Hepatocyte (in vitro differentiated cells): Measurements from ENCODE around the gene ANKRD12. TPM values are rescaled to one million over a fixed set of nuclear protein-coding genes. Genes with fewer than 3 reads are reported as not detected.

Experiments
- DNase-seq: peaks from one replicate; pipeline ENCODE4 v3.0.0-alpha.2; 2016; ENCODE audit warnings: low spot score
- H2AFZ ChIP-seq: fragments of 200-600 bp; sonication (generic); 2 replicates; pipeline ENCODE4 v1.6.0; 2016; ENCODE audit warnings: antibody characterized with exemption, mild to moderate bottlenecking
- H3K27ac ChIP-seq: fragments of 200-600 bp; sonication (generic); 2 replicates; pipeline ENCODE4 v1.5.1; 2016; ENCODE audit warnings: mild to moderate bottlenecking
- H3K27me3 ChIP-seq: fragments of 200-600 bp; sonication (generic); 2 replicates; pipeline ENCODE4 v1.6.1; 2016
- H3K36me3 ChIP-seq: fragments of 200-600 bp; sonication (generic); replicated peaks from 2 replicates; pipeline ENCODE4 v1.5.1; 2016; ENCODE audit warnings: low read depth; ENCODE audit not compliant: insufficient read depth
- H3K4me1 ChIP-seq: fragments of 200-600 bp; sonication (generic); 2 replicates; pipeline ENCODE4 v1.5.1; 2016; ENCODE audit warnings: mild to moderate bottlenecking, moderate library complexity; ENCODE audit not compliant: insufficient read depth
- H3K4me2 ChIP-seq: fragments of 200-600 bp; sonication (generic); 2 replicates; pipeline ENCODE4 v1.6.0; 2016
- H3K4me3 ChIP-seq: fragments of 200-600 bp; sonication (generic); 2 replicates; pipeline ENCODE4 v1.5.1; 2016; ENCODE audit warnings: mild to moderate bottlenecking
- H3K79me2 ChIP-seq: fragments of 200-600 bp; sonication (generic); 2 replicates; pipeline ENCODE4 v1.6.0; 2017; ENCODE audit warnings: mild to moderate bottlenecking
- H3K9me2 ChIP-seq: fragments of 200-600 bp; sonication (generic); replicated peaks from 2 replicates; pipeline ENCODE4 v1.6.0; 2017; ENCODE audit warnings: mild to moderate bottlenecking; ENCODE audit not compliant: insufficient read depth
- H3K9me3 ChIP-seq: fragments of 200-600 bp; sonication (generic); 2 replicates; pipeline ENCODE4 v1.5.1; 2016; ENCODE audit warnings: low read depth, mild to moderate bottlenecking
- H4K20me1 ChIP-seq: fragments of 200-600 bp; sonication (generic); 2 replicates; pipeline ENCODE4 v1.6.0; 2016; ENCODE audit warnings: mild to moderate bottlenecking; ENCODE audit not compliant: insufficient read depth, poor library complexity, severe bottlenecking
- CTCF ChIP-seq: fragments of 200-600 bp; sonication (generic); IDR thresholded peaks from 2 replicates; pipeline ENCODE4 v1.5.1; 2016; ENCODE audit warnings: antibody characterized with exemption, mild to moderate bottlenecking; ENCODE audit not compliant: poor library complexity
- EZH2 ChIP-seq: fragments of 200-600 bp; sonication (generic); IDR thresholded peaks from 2 replicates; pipeline ENCODE4 v1.6.1; 2016; ENCODE audit warnings: antibody characterized with exemption, mild to moderate bottlenecking, borderline replicate concordance
- EZH2phosphoT487 ChIP-seq: fragments of 200-600 bp; sonication (generic); IDR thresholded peaks from one replicate; pipeline ENCODE4 v1.6.1; 2018; ENCODE audit warnings: antibody characterized with exemption, mild to moderate bottlenecking, low read depth, moderate library complexity; ENCODE audit not compliant: unreplicated experiment, severe bottlenecking
- WGBS: methylation state at CpG from one replicate; pipeline ENCODE4 v1.1.6; 2016; ENCODE audit warnings: low lambda C conversion rate; ENCODE audit errors: missing lambda C conversion rate; 5-methylcytosine and 5-hydroxymethylcytosine counted together
- polyA plus RNA-seq: library from polyadenylated mRNA; unstranded; fragments of >200 nt; fragmentation: Nextera tagmentation; extraction: Ambion mirVana; gene quantifications from 2 replicates; pipeline ENCODE4 v1.2.1, GENCODE V29; 2016
- total RNA-seq: library from RNA; depleted of rRNA; stranded (reverse); fragments of >200 nt; gene quantifications from 2 replicates; pipeline ENCODE4 v1.2.3, GENCODE V29; 2014

Gene ANKRD12
- total and polyA plus RNA-seq, 2 experiments from 2014 or later: 29.2 to 34.3 TPM

GRCh38 chr18:9172506-9173127, 36.0 kb downstream of the ANKRD12 start:
- H3K79me2 ChIP-seq: peaks cover 87% of the 10 kb centered on the region
- H3K27ac ChIP-seq: no peak overlapping the region
- H3K9me3 ChIP-seq: no peaks in the 10 kb centered on the region
- H3K27me3 ChIP-seq: no peaks in the 10 kb centered on the region
- no peaks in the 10 kb centered on the region for H3K36me3 ChIP-seq
- no peak overlapping the region for H3K4me2 ChIP-seq
- H3K4me3 ChIP-seq: no peak overlapping the region
- WGBS: 91% methylated on average over 4 of the region's 4 CpGs
- TF ChIP-seq EZH2 (no peak), CTCF (no peak), EZH2phosphoT487 (no peak)
- H4K20me1 ChIP-seq: peaks cover 35% of the 10 kb centered on the region
- no peak for DNase-seq
- H3K9me2 ChIP-seq: no peaks in the 10 kb centered on the region
- H2AFZ ChIP-seq: no peak overlapping the region
- H3K4me1 ChIP-seq: no peaks in the 10 kb centered on the region

GRCh38 chr18:9173770-9174233, 37.2 kb downstream of the ANKRD12 start:
- Histone ChIP-seq H3K9me3 (no peaks in the 10 kb centered on the region), H3K79me2 (peaks cover 91% of the 10 kb centered on the region), H3K27ac (no peak overlapping the region), H3K9me2 (no peaks in the 10 kb centered on the region), H3K4me1 (no peaks in the 10 kb centered on the region), H3K4me2 (no peak overlapping the region), H3K36me3 (no peaks in the 10 kb centered on the region), H3K4me3 (no peak overlapping the region), H3K27me3 (no peaks in the 10 kb centered on the region), H4K20me1 (peaks cover 43% of the 10 kb centered on the region), H2AFZ (no peak overlapping the region)
- 95% methylated on average over 6 of the region's 6 CpGs for WGBS
- TF ChIP-seq EZH2phosphoT487 (no peak), EZH2 (no peak), CTCF (no peak)
- DNase-seq: no peak

- peaks cover 43% of the 10 kb centered on the region for H4K20me1 ChIP-seq
Measured at GRCh38 chr18:9174302-9174701, 37.7 kb downstream of the ANKRD12 start.

More at GRCh38 chr18:9174302-9174701, 37.7 kb downstream of the ANKRD12 start:
- H3K4me3 ChIP-seq: no peak overlapping the region
- H3K27ac ChIP-seq: no peak overlapping the region
- 96% methylated on average over 4 of the region's 4 CpGs for WGBS
- H3K9me3 ChIP-seq: no peaks in the 10 kb centered on the region
- H3K4me2 ChIP-seq: no peak overlapping the region
- H2AFZ ChIP-seq: no peak overlapping the region
- H3K79me2 ChIP-seq: peaks cover 92% of the 10 kb centered on the region
- no peaks in the 10 kb centered on the region for H3K27me3 ChIP-seq
- no peaks in the 10 kb centered on the region for H3K4me1 ChIP-seq
- H3K9me2 ChIP-seq: no peaks in the 10 kb centered on the region
- no peaks in the 10 kb centered on the region for H3K36me3 ChIP-seq
- no peak for DNase-seq
- no peak for TF ChIP-seq EZH2
- no peak for TF ChIP-seq CTCF
- no peak for TF ChIP-seq EZH2phosphoT487
